ENCODE measurements around the gene CLEC4G. TPM values are rescaled to one million over a fixed set of nuclear protein-coding genes. Genes with fewer than 3 reads are reported as not detected.

The CLEC4G gene
- total and polyA plus RNA-seq, 9 of the 15 experiments (the other 6 are each of a cell fraction or from before 2014, with no cell fraction given), result not detected

DNA sequence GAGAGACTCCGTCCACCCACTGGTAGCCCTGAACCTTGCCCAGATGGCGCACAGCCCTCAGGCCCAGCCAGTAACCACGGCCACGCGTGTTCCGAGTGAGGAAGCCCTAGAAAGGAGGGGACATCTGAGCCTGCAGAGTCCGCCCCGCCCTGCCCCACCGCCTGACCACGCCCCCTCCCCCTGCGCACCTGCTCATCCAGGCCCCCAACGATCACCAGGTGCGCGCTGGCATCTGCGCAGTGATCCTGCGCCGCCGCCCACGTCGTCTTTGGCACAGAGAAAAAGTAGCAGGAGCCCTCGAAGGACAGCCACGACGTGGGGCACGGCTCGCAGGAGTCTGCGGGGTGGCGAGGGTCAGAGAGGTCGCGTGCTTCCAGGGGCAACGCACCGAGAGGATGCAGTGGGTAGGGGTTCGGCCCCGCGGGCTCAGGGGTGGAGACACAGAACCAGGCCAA is 2.1 kb downstream of the CLEC4G start (continued):
- TF ChIP-seq CHD7 (IDR thresholded peaks at IDR 0.05; ENCODE audit: low read depth, low read length) (no peak), CSDE1 (IDR thresholded peaks at IDR 0.05) (no peak), ZNF444 (CRISPR knock-in tag; IDR thresholded peaks at IDR 0.05) (no peak), RFX1 (IDR thresholded peaks at IDR 0.05) (no peak), ZNF224 (CRISPR knock-in tag; IDR thresholded peaks at IDR 0.05) (no peak), RREB1 (CRISPR knock-in tag; IDR thresholded peaks at IDR 0.05) (no peak)
- TF ChIP-seq, protein P1, sequence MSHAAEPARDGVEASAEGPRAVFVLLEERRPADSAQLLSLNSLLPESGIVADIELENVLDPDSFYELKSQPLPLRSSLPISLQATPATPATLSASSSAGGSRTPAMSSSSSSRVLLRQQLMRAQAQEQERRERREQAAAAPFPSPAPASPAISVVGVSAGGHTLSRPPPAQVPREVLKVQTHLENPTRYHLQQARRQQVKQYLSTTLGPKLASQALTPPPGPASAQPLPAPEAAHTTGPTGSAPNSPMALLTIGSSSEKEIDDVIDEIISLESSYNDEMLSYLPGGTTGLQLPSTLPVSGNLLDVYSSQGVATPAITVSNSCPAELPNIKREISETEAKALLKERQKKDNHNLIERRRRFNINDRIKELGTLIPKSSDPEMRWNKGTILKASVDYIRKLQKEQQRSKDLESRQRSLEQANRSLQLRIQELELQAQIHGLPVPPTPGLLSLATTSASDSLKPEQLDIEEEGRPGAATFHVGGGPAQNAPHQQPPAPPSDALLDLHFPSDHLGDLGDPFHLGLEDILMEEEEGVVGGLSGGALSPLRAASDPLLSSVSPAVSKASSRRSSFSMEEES (CRISPR knock-in tag; IDR thresholded peaks at IDR 0.05), result no peak
